DMS 273 (cell line): Measurements from ENCODE around the gene PLA2G4E.

Source experiments
- DNase-seq: peaks from one replicate; lab custom pipeline; 2025; ENCODE audit not compliant: unreplicated experiment; lab: John Stamatoyannopoulos, UW

PLA2G4E gene

DNA sequence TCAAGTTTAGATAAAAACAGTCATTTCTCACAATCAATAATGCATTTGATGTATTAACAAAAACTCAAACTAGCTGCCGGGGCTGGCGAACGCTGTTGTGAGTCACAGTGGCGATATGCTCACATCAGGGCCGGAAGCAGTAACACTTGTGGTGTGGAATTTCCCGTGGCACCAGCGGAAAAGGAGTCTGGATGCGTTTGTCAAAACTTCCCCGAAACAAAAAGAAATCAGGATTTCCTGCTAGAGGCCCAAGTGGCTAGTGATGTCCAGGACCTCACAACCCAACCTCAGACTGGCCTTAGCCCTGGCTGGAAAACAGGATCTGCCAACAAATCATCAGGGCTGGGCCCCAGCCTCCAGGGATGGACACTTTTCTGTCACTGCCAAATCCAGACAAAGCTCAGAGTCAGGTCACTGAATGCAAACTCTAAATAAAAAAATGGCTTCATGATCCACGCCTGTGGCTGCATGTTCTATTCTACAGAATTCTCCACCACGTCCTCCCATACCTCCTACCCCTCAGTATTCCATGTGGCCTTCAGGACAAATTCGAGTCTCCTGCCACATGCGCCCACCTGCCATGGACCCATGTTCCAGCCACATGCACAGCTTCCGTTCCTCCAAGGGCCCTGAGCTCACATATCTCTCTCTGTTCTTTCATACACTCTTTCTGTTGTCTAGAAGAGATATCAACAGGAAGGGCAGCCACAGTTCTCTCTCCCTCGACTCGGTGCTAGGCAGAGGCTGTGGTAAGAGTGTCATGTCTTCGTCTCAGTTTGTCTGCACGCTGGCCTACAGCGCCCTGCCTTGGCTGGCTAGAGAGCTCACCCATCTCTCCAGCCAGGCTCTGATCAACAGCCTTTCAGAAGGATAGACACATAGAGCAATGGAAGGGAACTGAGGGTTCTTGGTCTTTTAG lies 83.9 kb downstream of the PLA2G4E start:
- DNase-seq, result no peak

DNA sequence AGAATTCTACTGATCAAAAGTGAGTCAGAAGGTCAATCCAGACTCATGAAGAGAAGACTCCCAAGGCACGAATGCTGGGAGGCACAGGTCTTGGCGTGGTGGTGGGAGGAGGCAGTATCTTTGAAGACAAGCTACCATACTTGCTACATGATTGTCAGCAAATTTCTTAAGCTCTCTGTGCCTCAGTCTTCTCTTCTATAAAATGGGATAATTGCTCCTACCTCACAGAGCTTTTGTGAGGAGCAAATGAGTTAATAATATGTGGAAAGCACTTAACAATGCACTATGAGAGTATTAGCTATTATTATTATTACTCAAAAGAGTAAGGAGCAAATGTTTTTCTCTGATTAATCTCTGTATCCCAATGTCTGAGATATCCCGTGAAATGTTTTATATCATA lies 84.7 kb downstream of the PLA2G4E start:
- DNase-seq, result no peak

DNA sequence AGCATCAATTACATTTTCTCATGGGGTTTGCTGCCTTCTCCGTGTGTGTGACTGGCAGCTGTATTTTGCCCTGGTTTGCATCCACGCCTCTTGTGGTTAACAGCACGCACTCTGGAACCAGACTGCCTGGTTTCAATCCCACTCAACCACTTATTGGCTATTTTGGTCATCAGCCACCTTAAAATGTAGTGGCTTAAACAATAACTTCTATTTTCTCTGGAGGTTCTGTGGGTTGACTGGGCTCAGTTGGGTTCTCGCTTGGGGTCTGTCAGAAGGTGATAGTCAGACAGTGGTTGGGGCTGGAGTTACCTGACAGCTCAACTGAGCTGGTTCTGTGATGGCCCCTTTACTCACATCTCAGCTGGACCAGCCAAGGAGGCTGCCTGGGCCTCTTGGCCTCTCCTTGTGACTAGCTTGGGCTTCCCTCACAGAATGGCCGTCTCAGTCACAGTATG lies 85.2 kb downstream of the PLA2G4E start:
- DNase-seq, result no peak

DNA sequence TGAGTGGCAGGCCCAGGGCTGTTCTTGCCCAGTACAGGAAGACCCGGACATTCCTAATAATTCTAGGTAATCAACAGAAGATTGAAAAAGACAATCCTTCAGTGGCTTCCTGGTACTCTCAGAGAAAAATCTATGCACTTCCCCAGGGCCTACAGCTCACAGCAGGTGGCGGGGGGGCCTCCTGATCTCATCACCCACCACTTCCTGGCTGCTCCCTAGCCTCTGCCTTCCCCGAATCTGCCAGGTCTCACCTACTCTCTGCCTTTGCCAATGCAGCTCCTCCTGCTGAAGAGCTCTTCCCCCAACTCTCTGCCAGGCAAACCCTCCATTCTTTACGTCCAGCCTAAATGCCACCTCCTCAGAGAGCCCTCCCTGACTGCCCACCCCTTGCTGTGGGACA lies 86.0 kb downstream of the PLA2G4E start:
- no peak for DNase-seq

DNA sequence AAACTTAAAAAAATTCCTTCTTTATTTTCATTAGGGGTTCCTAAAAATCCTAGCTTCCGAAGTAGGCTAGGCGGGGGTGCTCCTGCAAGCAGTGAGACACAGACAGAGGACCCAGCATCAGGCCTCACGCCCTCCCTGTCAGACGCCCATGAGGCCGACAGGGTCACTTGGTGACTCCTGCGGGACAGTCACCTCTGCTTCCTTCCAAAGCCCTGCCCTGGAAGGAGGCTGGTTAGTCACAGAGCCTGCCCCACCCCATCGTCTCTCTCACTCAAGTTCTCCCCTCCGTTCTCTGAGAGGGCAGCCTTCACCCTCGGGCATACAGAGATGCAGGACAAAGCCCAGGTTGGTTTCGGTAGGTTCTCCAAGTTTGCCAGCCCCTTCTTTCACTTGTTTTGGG lies 87.1 kb downstream of the PLA2G4E start:
- no peak for DNase-seq

DNA sequence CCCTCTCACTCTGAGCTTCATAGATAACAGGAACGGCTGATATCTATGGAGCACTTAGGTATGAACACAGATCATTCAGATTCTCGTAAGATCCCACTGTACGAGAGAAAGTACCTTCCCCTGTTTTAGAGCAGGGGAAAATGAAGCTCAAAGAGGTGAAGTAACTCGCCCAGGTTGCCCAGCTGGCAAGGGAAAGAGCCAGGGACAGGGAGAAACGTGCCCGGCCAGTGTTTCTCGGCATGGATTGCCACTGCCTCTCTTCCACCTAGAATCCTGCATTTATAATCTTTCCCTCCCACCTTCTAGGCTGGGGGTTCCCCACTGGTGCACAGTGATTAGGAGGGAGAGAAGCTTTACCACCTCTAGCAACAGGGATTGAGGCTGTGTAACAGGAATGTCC lies 87.5 kb downstream of the PLA2G4E start:
- DNase-seq, result no peak

DNA sequence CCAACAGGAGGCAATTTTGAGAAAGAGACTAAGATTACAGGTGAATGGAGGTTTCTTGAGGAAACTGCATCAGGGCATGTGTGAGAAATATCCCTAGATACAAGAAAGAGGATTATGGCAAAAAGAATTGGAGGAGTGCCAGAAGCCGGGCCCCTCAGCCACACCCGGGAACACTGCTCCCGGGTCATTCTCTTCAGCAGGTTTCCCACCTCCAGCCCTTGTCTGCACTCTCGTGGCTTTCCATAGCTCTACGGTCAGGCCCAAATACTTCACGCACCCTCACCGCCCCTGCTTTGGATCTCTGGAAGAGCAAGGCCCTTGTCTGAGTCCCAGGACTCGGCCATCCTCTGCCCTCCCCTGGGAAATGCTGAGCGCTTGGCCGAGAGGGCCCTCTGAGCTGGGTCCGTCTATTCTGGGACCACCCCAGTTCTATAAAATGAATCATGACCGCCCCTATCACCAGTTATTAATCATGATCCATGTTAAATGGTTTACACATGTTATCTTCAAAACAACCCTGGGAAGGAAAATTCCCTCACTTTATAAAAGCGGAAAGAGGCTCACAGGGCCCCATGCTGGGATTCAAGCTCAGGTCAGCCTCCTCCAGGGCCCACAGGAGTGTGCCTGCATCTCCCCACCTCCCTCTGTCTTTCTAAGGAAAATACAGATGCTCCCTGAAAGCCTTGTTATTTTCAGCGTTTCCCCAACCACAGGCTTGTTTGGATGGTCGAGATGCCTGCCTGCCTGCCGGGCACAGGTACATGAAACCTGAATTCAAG lies 88.1 kb downstream of the PLA2G4E start:
- DNase-seq, result no peak

DNA sequence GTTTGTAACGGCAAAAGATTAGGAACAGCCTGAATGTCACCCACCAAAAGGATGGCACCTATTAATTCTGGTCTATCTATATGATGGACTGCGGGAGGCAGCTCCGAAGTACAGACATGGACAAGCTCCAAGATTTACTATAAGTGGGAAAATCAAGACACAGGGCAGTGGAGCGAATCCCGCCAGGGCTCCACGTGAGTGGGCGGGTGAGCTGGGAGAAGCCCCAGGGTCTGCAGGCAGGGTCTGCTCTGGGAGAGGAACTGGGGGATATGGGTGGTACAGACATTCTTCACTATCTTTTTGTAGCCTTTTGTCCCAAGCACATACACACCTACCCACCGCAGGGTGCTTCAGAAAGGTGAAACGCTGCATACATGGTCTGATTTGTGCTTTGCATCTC lies 88.7 kb downstream of the PLA2G4E start:
- DNase-seq, result no peak
